ENCODE measurements around the gene PLIN3.
A peak's percentile ranks its signal among the peaks of the same experiment; 100 is the strongest.
"Not testable (repeated sequence)": the region's sequence is repeated elsewhere in the genome, so short reads cannot be mapped to it uniquely, and the experiment has no call there.

PLIN3 gene

DNA sequence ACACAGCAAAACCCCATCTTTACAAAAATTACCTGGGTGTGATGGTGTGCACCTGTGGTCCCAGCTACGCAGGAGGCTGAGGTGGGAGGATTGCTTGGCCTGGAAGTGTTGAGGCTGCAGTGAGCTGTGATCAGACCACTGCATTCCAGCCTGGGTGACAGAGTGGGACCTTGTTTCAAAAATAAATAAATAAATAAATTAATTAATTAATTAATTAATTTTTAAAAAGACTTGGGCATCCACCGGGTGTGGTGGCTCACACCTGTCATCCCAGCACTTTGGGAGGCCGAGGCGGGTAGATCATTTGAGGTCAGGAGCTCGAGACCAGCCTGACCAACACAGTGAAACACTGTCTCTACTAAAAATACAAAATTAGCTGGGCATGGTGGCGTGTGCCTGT lies 62.3 kb downstream of the PLIN3 start:
- DNase-seq = not testable (repeated sequence)

- DNase-seq = peak; percentile 70
Measured at GRCh38 chr19:4803736-4804695, 63.5 kb downstream of the PLIN3 start.

- DNase-seq = no peak
Measured at GRCh38 chr19:4802711-4803110, 64.8 kb downstream of the PLIN3 start.

GRCh38 chr19:4801085-4801619 lies 66.3 kb downstream of the PLIN3 start:
- DNase-seq = no peak

- no peak for DNase-seq
Measured at GRCh38 chr19:4800591-4801081, 66.8 kb downstream of the PLIN3 start.

DNA sequence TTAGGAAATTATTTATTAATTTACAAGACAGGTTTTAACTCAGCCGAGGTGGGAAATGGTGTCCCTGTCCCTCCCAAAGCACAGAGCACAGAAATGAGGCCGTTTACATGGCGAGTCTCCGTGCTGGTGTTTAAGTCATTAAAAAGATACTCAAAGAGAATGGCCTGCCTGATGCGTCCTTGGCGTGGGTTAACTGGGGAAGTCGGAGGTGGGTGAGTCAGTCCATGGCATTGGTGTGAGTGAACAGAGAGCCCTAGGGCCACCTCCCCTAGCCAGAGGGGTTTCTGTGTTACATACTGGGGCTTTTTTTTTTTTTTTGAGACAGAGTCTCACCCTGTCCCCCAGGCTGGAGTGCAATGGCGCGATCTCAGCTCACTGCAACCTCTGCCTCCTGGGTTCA lies 72.1 kb downstream of the PLIN3 start:
- DNase-seq = no peak

DNA sequence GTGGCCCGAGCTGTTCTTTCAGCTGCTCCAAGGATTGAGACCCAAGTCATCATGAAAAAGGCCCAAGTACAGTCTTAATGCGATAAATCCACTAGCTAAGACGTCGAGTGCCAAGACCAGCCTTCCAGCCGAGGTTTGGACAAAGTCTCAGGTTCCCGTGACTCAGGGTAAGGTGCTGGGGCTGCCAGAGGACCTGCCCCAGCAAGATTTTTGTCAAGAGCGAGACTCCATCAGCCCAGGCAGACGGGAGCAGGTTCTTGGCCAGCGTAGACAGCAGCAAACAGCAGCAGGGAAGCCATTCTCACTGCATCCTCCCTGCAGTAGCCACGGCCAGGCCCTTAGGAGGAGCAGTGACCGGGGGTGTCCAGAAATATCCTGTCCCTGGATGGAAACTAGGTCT lies 72.5 kb downstream of the PLIN3 start:
- no peak for DNase-seq

- not testable (repeated sequence) for DNase-seq
Measured at GRCh38 chr19:4793278-4793677, 74.2 kb downstream of the PLIN3 start.

GRCh38 chr19:4792866-4793195 lies 74.6 kb downstream of the PLIN3 start:
- not testable (repeated sequence) for DNase-seq

GRCh38 chr19:4792019-4792865 lies 75.2 kb downstream of the PLIN3 start:
- peak; percentile 28 for DNase-seq

DNA sequence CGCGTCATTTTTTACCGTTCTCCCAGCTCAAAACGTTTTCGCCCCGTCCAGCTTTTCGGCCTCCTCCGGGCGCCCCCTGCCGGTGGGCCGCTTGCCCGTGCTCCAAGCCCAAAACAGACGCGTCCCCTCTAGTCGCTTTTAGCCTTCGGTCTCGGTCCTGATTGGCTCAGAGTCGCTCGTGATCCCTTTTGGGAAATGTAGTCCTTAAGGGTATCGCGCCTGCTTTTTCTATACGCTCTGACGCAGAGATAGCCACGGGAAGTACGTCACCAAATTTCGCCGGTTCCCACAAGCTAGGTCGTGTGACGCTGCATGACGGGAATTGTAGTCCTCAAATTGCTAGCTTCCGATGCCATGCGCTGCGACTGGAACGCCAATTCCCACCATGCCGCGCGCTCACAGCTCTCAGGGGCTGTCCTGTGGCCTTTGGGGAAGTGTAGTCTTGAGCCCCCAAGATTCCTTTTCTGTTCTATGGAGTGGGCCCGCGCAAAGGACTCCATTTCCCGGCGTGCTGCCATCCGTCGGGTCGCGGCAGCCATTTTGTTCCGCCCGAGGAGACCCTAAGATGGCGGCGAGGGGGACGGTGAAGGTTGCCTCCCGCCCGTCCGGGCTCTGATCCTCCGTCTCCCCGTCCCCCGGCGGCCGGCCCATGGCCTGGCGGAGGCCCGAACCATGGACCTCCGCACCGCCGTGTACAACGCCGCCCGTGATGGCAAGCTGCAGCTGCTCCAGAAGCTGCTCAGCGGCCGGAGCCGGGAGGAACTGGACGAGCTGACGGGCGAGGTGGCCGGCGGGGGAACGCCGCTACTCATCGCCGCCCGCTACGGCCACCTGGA lies 76.1 kb downstream of the PLIN3 start, which contains the start of gene FEM1A:
Gene FEM1A, plus strand, starts transcription at position 552 of the 836 bp plus-strand sequence. Its CDS starts 121 bp downstream, at position 673.
- DNase-seq = peak; percentile 100

Measured in RPMI8226 (cell line).